ENCODE results near the gene PEAK1.

- no peak for TF ChIP-seq GATA2 (IDR thresholded peaks at IDR 0.05; ENCODE audit: low read depth, low read length)
- TF ChIP-seq GATA3 (IDR thresholded peaks at IDR 0.05; ENCODE audit: low read depth, low read length) = no peak
These were observed 67.0 kb downstream of the PEAK1 start for GRCh38 chr15:77352887-77353286.

All from SH-SY5Y (cell line).